Measurements from ENCODE around the gene ZNF611.
"Not testable (repeated sequence)": the region's sequence is repeated elsewhere in the genome, so short reads cannot be mapped to it uniquely, and the experiment has no call there.

DNA sequence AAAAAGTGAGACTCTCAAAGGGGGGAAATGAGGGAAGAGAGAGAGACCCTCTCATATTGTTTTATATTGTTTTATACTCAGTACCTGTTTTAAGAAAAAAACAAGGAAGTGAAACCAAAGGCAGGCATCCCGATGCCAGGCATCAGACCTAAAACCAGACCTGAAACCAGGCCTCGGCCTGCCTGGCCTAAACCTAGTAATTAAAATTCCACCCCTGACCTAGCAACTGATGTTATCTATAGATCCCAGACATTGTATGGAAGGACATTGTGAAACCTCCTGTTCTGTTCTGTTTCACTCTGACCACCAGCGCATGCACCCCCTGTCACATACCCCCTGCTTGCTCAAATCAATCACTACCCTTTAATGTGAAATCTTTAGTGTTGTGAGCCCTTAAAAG, 40.6 kb downstream of the ZNF611 start:
- not testable (repeated sequence) for TF ChIP-seq FOXA2 (IDR thresholded peaks at IDR 0.05); TAF1 (conservative IDR thresholded peaks at IDR 0.05); GABPA (IDR thresholded peaks at IDR 0.05 in 1 of 2, conservative IDR thresholded peaks at IDR 0.05 in 1 of 2); YY1 (IDR thresholded peaks at IDR 0.05); NR2F2 (IDR thresholded peaks at IDR 0.05); HNF4G (IDR thresholded peaks at IDR 0.05); RAD21 (IDR thresholded peaks at IDR 0.05)
- TF ChIP-seq, protein P1, sequence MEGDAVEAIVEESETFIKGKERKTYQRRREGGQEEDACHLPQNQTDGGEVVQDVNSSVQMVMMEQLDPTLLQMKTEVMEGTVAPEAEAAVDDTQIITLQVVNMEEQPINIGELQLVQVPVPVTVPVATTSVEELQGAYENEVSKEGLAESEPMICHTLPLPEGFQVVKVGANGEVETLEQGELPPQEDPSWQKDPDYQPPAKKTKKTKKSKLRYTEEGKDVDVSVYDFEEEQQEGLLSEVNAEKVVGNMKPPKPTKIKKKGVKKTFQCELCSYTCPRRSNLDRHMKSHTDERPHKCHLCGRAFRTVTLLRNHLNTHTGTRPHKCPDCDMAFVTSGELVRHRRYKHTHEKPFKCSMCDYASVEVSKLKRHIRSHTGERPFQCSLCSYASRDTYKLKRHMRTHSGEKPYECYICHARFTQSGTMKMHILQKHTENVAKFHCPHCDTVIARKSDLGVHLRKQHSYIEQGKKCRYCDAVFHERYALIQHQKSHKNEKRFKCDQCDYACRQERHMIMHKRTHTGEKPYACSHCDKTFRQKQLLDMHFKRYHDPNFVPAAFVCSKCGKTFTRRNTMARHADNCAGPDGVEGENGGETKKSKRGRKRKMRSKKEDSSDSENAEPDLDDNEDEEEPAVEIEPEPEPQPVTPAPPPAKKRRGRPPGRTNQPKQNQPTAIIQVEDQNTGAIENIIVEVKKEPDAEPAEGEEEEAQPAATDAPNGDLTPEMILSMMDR (IDR thresholded peaks at IDR 0.05; ENCODE audit: low read depth, low read length, missing input control) = not testable (repeated sequence)
- TF ChIP-seq, protein P2, sequence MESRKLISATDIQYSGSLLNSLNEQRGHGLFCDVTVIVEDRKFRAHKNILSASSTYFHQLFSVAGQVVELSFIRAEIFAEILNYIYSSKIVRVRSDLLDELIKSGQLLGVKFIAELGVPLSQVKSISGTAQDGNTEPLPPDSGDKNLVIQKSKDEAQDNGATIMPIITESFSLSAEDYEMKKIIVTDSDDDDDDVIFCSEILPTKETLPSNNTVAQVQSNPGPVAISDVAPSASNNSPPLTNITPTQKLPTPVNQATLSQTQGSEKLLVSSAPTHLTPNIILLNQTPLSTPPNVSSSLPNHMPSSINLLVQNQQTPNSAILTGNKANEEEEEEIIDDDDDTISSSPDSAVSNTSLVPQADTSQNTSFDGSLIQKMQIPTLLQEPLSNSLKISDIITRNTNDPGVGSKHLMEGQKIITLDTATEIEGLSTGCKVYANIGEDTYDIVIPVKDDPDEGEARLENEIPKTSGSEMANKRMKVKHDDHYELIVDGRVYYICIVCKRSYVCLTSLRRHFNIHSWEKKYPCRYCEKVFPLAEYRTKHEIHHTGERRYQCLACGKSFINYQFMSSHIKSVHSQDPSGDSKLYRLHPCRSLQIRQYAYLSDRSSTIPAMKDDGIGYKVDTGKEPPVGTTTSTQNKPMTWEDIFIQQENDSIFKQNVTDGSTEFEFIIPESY (IDR thresholded peaks at IDR 0.05) = not testable (repeated sequence)
- TF ChIP-seq, protein P3, sequence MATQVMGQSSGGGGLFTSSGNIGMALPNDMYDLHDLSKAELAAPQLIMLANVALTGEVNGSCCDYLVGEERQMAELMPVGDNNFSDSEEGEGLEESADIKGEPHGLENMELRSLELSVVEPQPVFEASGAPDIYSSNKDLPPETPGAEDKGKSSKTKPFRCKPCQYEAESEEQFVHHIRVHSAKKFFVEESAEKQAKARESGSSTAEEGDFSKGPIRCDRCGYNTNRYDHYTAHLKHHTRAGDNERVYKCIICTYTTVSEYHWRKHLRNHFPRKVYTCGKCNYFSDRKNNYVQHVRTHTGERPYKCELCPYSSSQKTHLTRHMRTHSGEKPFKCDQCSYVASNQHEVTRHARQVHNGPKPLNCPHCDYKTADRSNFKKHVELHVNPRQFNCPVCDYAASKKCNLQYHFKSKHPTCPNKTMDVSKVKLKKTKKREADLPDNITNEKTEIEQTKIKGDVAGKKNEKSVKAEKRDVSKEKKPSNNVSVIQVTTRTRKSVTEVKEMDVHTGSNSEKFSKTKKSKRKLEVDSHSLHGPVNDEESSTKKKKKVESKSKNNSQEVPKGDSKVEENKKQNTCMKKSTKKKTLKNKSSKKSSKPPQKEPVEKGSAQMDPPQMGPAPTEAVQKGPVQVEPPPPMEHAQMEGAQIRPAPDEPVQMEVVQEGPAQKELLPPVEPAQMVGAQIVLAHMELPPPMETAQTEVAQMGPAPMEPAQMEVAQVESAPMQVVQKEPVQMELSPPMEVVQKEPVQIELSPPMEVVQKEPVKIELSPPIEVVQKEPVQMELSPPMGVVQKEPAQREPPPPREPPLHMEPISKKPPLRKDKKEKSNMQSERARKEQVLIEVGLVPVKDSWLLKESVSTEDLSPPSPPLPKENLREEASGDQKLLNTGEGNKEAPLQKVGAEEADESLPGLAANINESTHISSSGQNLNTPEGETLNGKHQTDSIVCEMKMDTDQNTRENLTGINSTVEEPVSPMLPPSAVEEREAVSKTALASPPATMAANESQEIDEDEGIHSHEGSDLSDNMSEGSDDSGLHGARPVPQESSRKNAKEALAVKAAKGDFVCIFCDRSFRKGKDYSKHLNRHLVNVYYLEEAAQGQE (IDR thresholded peaks at IDR 0.05) = not testable (repeated sequence)
- TF ChIP-seq, protein P4, sequence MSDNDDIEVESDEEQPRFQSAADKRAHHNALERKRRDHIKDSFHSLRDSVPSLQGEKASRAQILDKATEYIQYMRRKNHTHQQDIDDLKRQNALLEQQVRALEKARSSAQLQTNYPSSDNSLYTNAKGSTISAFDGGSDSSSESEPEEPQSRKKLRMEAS (IDR thresholded peaks at IDR 0.05) = not testable (repeated sequence)
- TF ChIP-seq, protein P5, sequence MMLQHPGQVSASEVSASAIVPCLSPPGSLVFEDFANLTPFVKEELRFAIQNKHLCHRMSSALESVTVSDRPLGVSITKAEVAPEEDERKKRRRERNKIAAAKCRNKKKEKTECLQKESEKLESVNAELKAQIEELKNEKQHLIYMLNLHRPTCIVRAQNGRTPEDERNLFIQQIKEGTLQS (IDR thresholded peaks at IDR 0.05) = not testable (repeated sequence)
